Measurements from ENCODE around the gene ATP6V0B. TPM values are rescaled to one million over a fixed set of nuclear protein-coding genes. Genes with fewer than 3 reads are reported as not detected.
A peak's percentile ranks its signal among the peaks of the same experiment; 100 is the strongest.

ATP6V0B gene
- total and polyA plus RNA-seq, 2 donors (not counting 3 experiments of a cell fraction or from before 2014, with no cell fraction given) = 110 to 325 TPM

DNA sequence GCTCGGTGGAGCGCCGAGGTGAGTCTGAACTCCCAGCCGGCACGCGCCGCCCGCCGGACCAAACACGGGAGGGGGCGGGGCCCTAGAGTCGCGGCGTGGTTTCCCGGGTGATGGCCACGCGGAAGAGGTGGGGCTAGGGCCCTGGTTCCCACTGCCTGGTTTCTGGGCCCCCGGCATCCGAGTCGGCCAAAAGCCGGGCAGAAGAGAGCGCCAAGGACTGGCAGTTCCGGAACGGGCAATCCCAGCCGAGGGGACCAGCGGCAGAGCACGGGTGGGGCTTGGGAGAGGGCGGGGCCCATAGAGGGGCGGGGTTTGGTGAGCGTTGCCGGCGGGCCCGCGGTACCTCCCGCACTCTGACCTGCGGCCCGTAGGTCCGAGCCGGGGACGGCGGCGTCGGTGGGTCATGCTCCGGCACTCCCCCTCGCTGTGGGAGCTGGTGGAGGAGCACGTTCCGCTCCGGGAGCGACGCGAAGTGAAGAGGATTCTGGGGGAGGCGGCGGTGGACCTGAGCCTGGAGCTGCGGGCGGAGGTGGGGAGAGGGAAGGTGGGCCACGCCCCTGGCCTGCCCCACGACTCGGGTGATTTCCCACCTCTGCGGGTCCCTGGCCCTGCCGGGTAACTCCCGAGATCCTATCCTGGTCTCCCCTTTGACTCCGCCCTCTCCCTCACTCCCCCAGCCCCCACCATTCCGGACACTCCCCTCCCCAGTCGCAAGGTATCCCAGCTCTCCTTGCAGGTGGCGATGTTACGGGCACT lies 16.9 kb downstream of the ATP6V0B start, which contains the start of gene CCDC24:
CCDC24 (plus strand) TSS at position 124 of the 756 bp plus-strand sequence; CDS start at position 404, 280 bp downstream.
- CTCF ChIA-PET = interaction anchor here (0.7 to 3.3 kb wide), 6 partner anchors 11 to 228 kb away, joined by 3 to 14 read pairs (median 6); no protein-coding TSS in a partner anchor
- no peaks in the 10 kb centered on the region for H3K9me1 ChIP-seq (replicated peaks; ENCODE audit: control insufficient read depth, extremely low read depth, insufficient read depth, low read length)
- DNase-seq (ENCODE audit: low read depth, low spot score) (peak; percentile 59), FAIRE-seq (peak; percentile 77)
- no peaks in the 10 kb centered on the region for H3K79me2 ChIP-seq (ENCODE audit: control insufficient read depth, insufficient read depth, low read length)
- no peaks in the 10 kb centered on the region for H4K20me1 ChIP-seq (replicated peaks; ENCODE audit: control insufficient read depth, extremely low read depth, insufficient read depth, low read length)
- intact Hi-C loops (cut with micrococcal nuclease) (loop anchor here (1.0 to 5.0 kb wide), 3 partner anchors 11 to 229 kb away; partner anchors contain the start of gene SLC6A9), dilution Hi-C loops (cut with MboI; ENCODE audit: extremely low pct_ligation_motif_present, low sequenced_read_pairs) (no loop called here)
- no TSS peak for BruUV-seq (replicated peaks)
- H3K36me3 ChIP-seq (ENCODE audit: control insufficient read depth in 2 of 2, extremely low read depth in 1 of 2, insufficient read depth in 2 of 2, low read length in 2 of 2) = peaks cover 0 to 1% of the 10 kb centered on the region in 2 experiments
- H2AFZ ChIP-seq (ENCODE audit: low read depth, low read length) = peak within 1 kb of the TSS; percentile 58
- POLR2A ChIA-PET = no interaction called here
- TF ChIP-seq GATA2 (IDR thresholded peaks at IDR 0.05; ENCODE audit: insufficient read depth, insufficient read length, low read depth, low read length) (no peak), POLR2A (IDR thresholded peaks at IDR 0.05; ENCODE audit: low read depth, low read length) (peak; percentile 41), FOS (IDR thresholded peaks at IDR 0.05; ENCODE audit: borderline replicate concordance, insufficient read depth, low read length) (no peak), POLR2AphosphoS5 (IDR thresholded peaks at IDR 0.05; ENCODE audit: insufficient read depth, low read depth, low read length) (peak; percentile 39), EZH2 (IDR thresholded peaks at IDR 0.05; ENCODE audit: borderline replicate concordance, low read depth, low read length, severe bottlenecking) (no peak), MYC (IDR thresholded peaks at IDR 0.05; ENCODE audit: low read depth, low read length) (no peak), JUN (IDR thresholded peaks at IDR 0.05; ENCODE audit: borderline replicate concordance, insufficient read depth, insufficient read length, low read depth) (no peak)
- TF ChIP-seq, protein P1, sequence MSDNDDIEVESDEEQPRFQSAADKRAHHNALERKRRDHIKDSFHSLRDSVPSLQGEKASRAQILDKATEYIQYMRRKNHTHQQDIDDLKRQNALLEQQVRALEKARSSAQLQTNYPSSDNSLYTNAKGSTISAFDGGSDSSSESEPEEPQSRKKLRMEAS (IDR thresholded peaks at IDR 0.05; ENCODE audit: insufficient read depth, insufficient read length) = peak; percentile 11
- TF ChIP-seq, protein P2, sequence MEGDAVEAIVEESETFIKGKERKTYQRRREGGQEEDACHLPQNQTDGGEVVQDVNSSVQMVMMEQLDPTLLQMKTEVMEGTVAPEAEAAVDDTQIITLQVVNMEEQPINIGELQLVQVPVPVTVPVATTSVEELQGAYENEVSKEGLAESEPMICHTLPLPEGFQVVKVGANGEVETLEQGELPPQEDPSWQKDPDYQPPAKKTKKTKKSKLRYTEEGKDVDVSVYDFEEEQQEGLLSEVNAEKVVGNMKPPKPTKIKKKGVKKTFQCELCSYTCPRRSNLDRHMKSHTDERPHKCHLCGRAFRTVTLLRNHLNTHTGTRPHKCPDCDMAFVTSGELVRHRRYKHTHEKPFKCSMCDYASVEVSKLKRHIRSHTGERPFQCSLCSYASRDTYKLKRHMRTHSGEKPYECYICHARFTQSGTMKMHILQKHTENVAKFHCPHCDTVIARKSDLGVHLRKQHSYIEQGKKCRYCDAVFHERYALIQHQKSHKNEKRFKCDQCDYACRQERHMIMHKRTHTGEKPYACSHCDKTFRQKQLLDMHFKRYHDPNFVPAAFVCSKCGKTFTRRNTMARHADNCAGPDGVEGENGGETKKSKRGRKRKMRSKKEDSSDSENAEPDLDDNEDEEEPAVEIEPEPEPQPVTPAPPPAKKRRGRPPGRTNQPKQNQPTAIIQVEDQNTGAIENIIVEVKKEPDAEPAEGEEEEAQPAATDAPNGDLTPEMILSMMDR (IDR thresholded peaks at IDR 0.05; ENCODE audit: extremely low read depth in 1 of 2, insufficient read depth in 1 of 2, low read depth in 1 of 2, low read length in 2 of 2) = no peak
- no peaks in the 10 kb centered on the region for H3K27me3 ChIP-seq (ENCODE audit: control insufficient read depth in 2 of 2, insufficient read depth in 2 of 2, low read length in 2 of 2)
- no peak within 1 kb of the TSS for H3K27ac ChIP-seq (ENCODE audit: insufficient read depth, low read depth, low read length)
- H3K4me3 ChIP-seq (replicated peaks in 1 of 3; ENCODE audit: insufficient read depth in 1 of 3, low read depth in 1 of 3, low read length in 3 of 3) = peak within 1 kb of the TSS; percentile 39 to 55 (median 49)
- no peaks in the 10 kb centered on the region for H3K9me3 ChIP-seq (replicated peaks; ENCODE audit: control insufficient read depth, insufficient read depth, low read length)
- peaks cover 7% of the 10 kb centered on the region for H3K4me1 ChIP-seq (ENCODE audit: control insufficient read depth, extremely low read depth, insufficient read depth, low read length)
- H3K9ac ChIP-seq (replicated peaks; ENCODE audit: extremely low read depth, insufficient read depth, low read length) = peak within 1 kb of the TSS; percentile 38
- H3K4me2 ChIP-seq (ENCODE audit: insufficient read depth, low read length) = peak within 1 kb of the TSS; percentile 67
